ENCODE measurements around the gene COL15A1. TPM values are rescaled to one million over a fixed set of nuclear protein-coding genes. Genes with fewer than 3 reads are reported as not detected.

The COL15A1 gene
- total RNA-seq, 4 donors from 2014 or later = 1.4 to 16.5 (median 5.6) TPM

- peaks cover 4 to 41% (median 20%) of the 10 kb centered on the region in 4 donors for H3K4me1 ChIP-seq
- no peak overlapping the region for H3K4me3 ChIP-seq
- no peaks in the 10 kb centered on the region for H3K36me3 ChIP-seq
- H3K27me3 ChIP-seq = no peaks in the 10 kb centered on the region
- no peaks in the 10 kb centered on the region for H3K9me3 ChIP-seq
- DNase-seq = no peak
- no peak for TF ChIP-seq POLR2A (IDR thresholded peaks at IDR 0.05)
- TF ChIP-seq, protein P1, sequence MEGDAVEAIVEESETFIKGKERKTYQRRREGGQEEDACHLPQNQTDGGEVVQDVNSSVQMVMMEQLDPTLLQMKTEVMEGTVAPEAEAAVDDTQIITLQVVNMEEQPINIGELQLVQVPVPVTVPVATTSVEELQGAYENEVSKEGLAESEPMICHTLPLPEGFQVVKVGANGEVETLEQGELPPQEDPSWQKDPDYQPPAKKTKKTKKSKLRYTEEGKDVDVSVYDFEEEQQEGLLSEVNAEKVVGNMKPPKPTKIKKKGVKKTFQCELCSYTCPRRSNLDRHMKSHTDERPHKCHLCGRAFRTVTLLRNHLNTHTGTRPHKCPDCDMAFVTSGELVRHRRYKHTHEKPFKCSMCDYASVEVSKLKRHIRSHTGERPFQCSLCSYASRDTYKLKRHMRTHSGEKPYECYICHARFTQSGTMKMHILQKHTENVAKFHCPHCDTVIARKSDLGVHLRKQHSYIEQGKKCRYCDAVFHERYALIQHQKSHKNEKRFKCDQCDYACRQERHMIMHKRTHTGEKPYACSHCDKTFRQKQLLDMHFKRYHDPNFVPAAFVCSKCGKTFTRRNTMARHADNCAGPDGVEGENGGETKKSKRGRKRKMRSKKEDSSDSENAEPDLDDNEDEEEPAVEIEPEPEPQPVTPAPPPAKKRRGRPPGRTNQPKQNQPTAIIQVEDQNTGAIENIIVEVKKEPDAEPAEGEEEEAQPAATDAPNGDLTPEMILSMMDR (IDR thresholded peaks at IDR 0.05) = no peak
- H3K27ac ChIP-seq = peak overlapping the region in 1 of 4 donors; percentile 25
Observed at GRCh38 chr9:99108131-99108530, 164.4 kb downstream of the COL15A1 start.

- H3K4me3 ChIP-seq = no peak overlapping the region
- DNase-seq = no peak
- H3K9me3 ChIP-seq = no peaks in the 10 kb centered on the region
- H3K36me3 ChIP-seq = no peaks in the 10 kb centered on the region
- no peak overlapping the region for H3K27ac ChIP-seq
- no peaks in the 10 kb centered on the region for H3K27me3 ChIP-seq
- H3K4me1 ChIP-seq = peaks cover 4 to 41% (median 27%) of the 10 kb centered on the region in 4 donors
- TF ChIP-seq, protein P1 (IDR thresholded peaks at IDR 0.05) = no peak
- TF ChIP-seq POLR2A (IDR thresholded peaks at IDR 0.05) = no peak
Observed at GRCh38 chr9:99109522-99109921, 165.8 kb downstream of the COL15A1 start.

DNA sequence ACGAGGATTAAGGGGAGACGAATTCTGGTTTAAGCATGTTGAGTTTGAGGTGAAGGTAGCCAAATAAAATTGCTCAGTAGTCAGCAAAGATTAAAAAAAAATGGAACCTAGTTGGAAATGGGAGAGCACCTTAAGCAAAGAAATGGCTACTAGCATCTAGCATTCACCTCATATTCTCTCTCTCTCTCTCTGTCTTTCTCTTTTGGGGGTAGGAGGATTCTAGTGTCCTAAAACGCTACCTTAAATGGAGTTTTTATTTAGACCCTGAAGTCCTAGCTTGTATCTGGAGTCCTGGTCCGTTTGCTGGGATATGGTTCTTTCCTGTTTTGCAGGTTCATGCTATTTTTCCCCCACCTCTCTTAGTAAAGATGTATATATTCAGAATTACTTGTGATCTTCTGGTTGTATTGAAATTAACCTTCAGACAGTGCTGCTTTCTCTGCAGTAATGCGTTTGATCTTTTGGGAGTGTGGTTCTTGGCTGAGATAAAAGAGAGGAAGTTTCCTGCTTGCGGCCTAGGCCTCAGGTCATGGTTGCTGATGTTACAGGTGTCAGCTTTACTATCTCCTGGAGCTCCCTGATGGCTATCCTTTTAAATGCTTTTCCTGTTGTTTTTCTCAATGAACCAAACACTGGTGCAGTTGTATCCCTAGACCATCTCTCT lies 169.2 kb downstream of the COL15A1 start:
- peak overlapping the region in 1 of 4 donors; percentile 55 for H3K27ac ChIP-seq
- no peak overlapping the region for H3K4me3 ChIP-seq
- DNase-seq = peak in 2 of 3 donors; percentile 63 to 68
- TF ChIP-seq POLR2A (IDR thresholded peaks at IDR 0.05) = no peak
- TF ChIP-seq, protein P1 (IDR thresholded peaks at IDR 0.05) = no peak
- H3K9me3 ChIP-seq = no peaks in the 10 kb centered on the region
- H3K27me3 ChIP-seq = no peaks in the 10 kb centered on the region
- H3K4me1 ChIP-seq = peaks cover 0 to 35% (median 15%) of the 10 kb centered on the region in 4 donors
- H3K36me3 ChIP-seq = no peaks in the 10 kb centered on the region

- H3K27me3 ChIP-seq = no peaks in the 10 kb centered on the region
- H3K9me3 ChIP-seq = no peaks in the 10 kb centered on the region
- peaks cover 0 to 32% (median 13%) of the 10 kb centered on the region in 4 donors for H3K4me1 ChIP-seq
- TF ChIP-seq POLR2A (IDR thresholded peaks at IDR 0.05) = no peak
- TF ChIP-seq, protein P1 (IDR thresholded peaks at IDR 0.05) = no peak
- DNase-seq = no peak
- H3K27ac ChIP-seq = peak overlapping the region in 1 of 4 donors; percentile 55
- no peaks in the 10 kb centered on the region for H3K36me3 ChIP-seq
- no peak overlapping the region for H3K4me3 ChIP-seq
Observed at GRCh38 chr9:99113414-99114048, 169.8 kb downstream of the COL15A1 start.

- Histone ChIP-seq H3K9me3 (no peaks in the 10 kb centered on the region), H3K27ac (peak overlapping the region in 1 of 4 donors; percentile 55), H3K4me1 (peaks cover 0 to 31% (median 13%) of the 10 kb centered on the region in 4 donors), H3K4me3 (no peak overlapping the region), H3K27me3 (no peaks in the 10 kb centered on the region), H3K36me3 (no peaks in the 10 kb centered on the region)
- TF ChIP-seq, protein P1 (IDR thresholded peaks at IDR 0.05) = no peak
- TF ChIP-seq POLR2A (IDR thresholded peaks at IDR 0.05) = no peak
- no peak for DNase-seq
Observed at GRCh38 chr9:99114049-99114440, 170.3 kb downstream of the COL15A1 start.

Measured in Peyer's patch (tissue), 4 donors.